Activated CD4-positive, alpha-beta T cell treated with anti-CD3 and anti-CD28 coated beads for 4 hours (primary cell): Measurements from ENCODE around the gene SHH.
"Not testable (repeated sequence)": the region's sequence is repeated elsewhere in the genome, so short reads cannot be mapped to it uniquely, and the experiment has no call there.

ENCODE experiments used
- DNase-seq, 2 donors: peaks; one replicate each; pipeline ENCODE4 v3.0.0-alpha.2; 2020

SHH gene

GRCh38 chr7:155818820-155819168 is 6.5 kb upstream of the SHH start:
- DNase-seq = no peak

GRCh38 chr7:155818154-155818819 is 6.0 kb upstream of the SHH start:
- DNase-seq = no peak

GRCh38 chr7:155817515-155817914 is 5.3 kb upstream of the SHH start:
- not testable (repeated sequence) for DNase-seq

GRCh38 chr7:155816996-155817395 is 4.7 kb upstream of the SHH start:
- no peak for DNase-seq

- DNase-seq = no peak
These were observed 3.9 kb upstream of the SHH start for GRCh38 chr7:155816192-155816508.

- peak; percentile 31 to 51 for DNase-seq
These were observed 3.3 kb upstream of the SHH start for GRCh38 chr7:155815332-155816191.

- DNase-seq = no peak
These were observed 2.3 kb upstream of the SHH start for GRCh38 chr7:155814316-155815276.

- no peak for DNase-seq
These were observed 1.5 kb upstream of the SHH start for GRCh38 chr7:155813546-155814315.

- DNase-seq = no peak
These were observed 862 bp upstream of the SHH start for GRCh38 chr7:155813125-155813524.

- DNase-seq = no peak
These were observed 736 bp downstream of the SHH start for GRCh38 chr7:155811560-155811894.

- no peak for DNase-seq
These were observed 1.3 kb downstream of the SHH start for GRCh38 chr7:155810770-155811559.

GRCh38 chr7:155809947-155810769 is 2.1 kb downstream of the SHH start:
- no peak for DNase-seq

GRCh38 chr7:155809332-155809946 is 2.8 kb downstream of the SHH start:
- no peak for DNase-seq

- no peak for DNase-seq
These were observed 3.5 kb downstream of the SHH start for GRCh38 chr7:155808549-155809331.

- DNase-seq = no peak
These were observed 4.3 kb downstream of the SHH start for GRCh38 chr7:155807789-155808548.

- no peak for DNase-seq
These were observed 5.1 kb downstream of the SHH start for GRCh38 chr7:155807065-155807671.

- DNase-seq = no peak
These were observed 6.0 kb downstream of the SHH start for GRCh38 chr7:155806096-155806871.

GRCh38 chr7:155805826-155806095 is 6.5 kb downstream of the SHH start:
- no peak for DNase-seq
